H1 (cell line): ENCODE measurements around the gene CCDC127. TPM values are rescaled to one million over a fixed set of nuclear protein-coding genes. Genes with fewer than 3 reads are reported as not detected.

Source experiments
- CTCF ChIA-PET: fragments of 300-600 bp; sonication (Branson Sonifier 250); formaldehyde crosslinking; loops from one replicate; lab custom pipeline; 2021; ENCODE audit not compliant: partially characterized antibody; lab: Charles Lee
- POLR2A ChIA-PET: fragments of 300-600 bp; sonication (Branson Sonifier 250); formaldehyde crosslinking; loops from one replicate; lab custom pipeline; 2021; ENCODE audit warnings: inconsistent platforms; ENCODE audit not compliant: partially characterized antibody; lab: Charles Lee
- DNase-seq, 2 experiments: peaks; one replicate each; pipeline versions ENCODE4 v3.0.0 to v3.0.0-alpha.2; 2010 to 2022; ENCODE audit warnings: low spot score in 2 of 2, low read depth in 1 of 2, mixed read lengths in 1 of 2
- FAIRE-seq: peaks from 2 replicates; lab custom pipeline; 2011; peaks lifted over from hg19 to GRCh38; lab: Jason Lieb, UNC
- H2AFZ ChIP-seq: 2 replicates; pipeline ENCODE4 v1.8.1; 2012; ENCODE audit warnings: low read length, inconsistent platforms
- H2AK5ac ChIP-seq: 2 replicates; pipeline ENCODE4 v1.6.1; 2013; ENCODE audit warnings: low read depth, low read length
- H2BK120ac ChIP-seq: replicated peaks from 2 replicates; pipeline ENCODE3; 2013; ENCODE audit warnings: low read depth, low read length, inconsistent platforms
- H2BK12ac ChIP-seq: 2 replicates; pipeline ENCODE4 v1.6.1; 2013; ENCODE audit warnings: low read depth, low read length
- H2BK15ac ChIP-seq: 2 replicates; pipeline ENCODE4 v1.6.1; 2013; ENCODE audit warnings: low read length
- H2BK20ac ChIP-seq: 2 replicates; pipeline ENCODE4 v1.6.1; 2013; ENCODE audit warnings: low read length
- H2BK5ac ChIP-seq: 2 replicates; pipeline ENCODE4 v1.6.1; 2013; ENCODE audit warnings: low read depth, low read length
- H3K14ac ChIP-seq: 2 replicates; pipeline ENCODE4 v1.6.1; 2013; ENCODE audit warnings: inconsistent platforms; ENCODE audit not compliant: insufficient read length
- H3K18ac ChIP-seq: 2 replicates; pipeline ENCODE4 v1.6.1; 2013; ENCODE audit warnings: low read length; ENCODE audit errors: extremely low read depth
- H3K23ac ChIP-seq: 2 replicates; pipeline ENCODE4 v1.6.1; 2013; ENCODE audit warnings: inconsistent platforms; ENCODE audit not compliant: insufficient read length
- H3K23me2 ChIP-seq: 2 replicates; pipeline ENCODE4 v1.6.1; 2013; ENCODE audit warnings: low read depth, low read length
- H3K27ac ChIP-seq: 2 replicates; pipeline ENCODE4 v1.6.1; 2011; ENCODE audit warnings: low read depth, low read length, inconsistent platforms
- H3K27me3 ChIP-seq, 4 experiments: replicated peaks in 1 of 4; 1 replicate in 1 of 4; 2 replicates in 3 of 4; pipeline versions ENCODE4 v1.6.1 to v1.8.1; 2011 to 2013; ENCODE audit warnings: low read length in 3 of 4, mild to moderate bottlenecking in 3 of 4, inconsistent platforms in 2 of 4, mixed read lengths in 2 of 4, moderate library complexity in 1 of 4; ENCODE audit not compliant: control insufficient read depth in 3 of 4, insufficient read depth in 3 of 4; ENCODE audit errors: extremely low read depth in 1 of 4
- H3K36me3 ChIP-seq, 4 experiments: 2 replicates each; pipeline versions ENCODE4 v1.6.1 to v1.8.1; 2011 to 2013; ENCODE audit warnings: mild to moderate bottlenecking in 4 of 4, low read length in 3 of 4, moderate library complexity in 2 of 4, control low read depth in 1 of 4, inconsistent platforms in 1 of 4; ENCODE audit not compliant: insufficient read depth in 4 of 4, control insufficient read depth in 2 of 4
- H3K4ac ChIP-seq: replicated peaks from 2 replicates; pipeline ENCODE3; 2013; ENCODE audit warnings: low read length, low read depth, mixed read lengths, inconsistent platforms; ENCODE audit not compliant: insufficient read length
- H3K4me1 ChIP-seq, 4 experiments: replicated peaks in 1 of 4; 1 replicate in 1 of 4; 2 replicates in 3 of 4; pipeline versions ENCODE4 v1.6.1 to v1.8.1; 2011 to 2013; ENCODE audit warnings: low read length in 3 of 4, inconsistent platforms in 2 of 4, mixed read lengths in 1 of 4; ENCODE audit not compliant: insufficient read depth in 4 of 4, control insufficient read depth in 3 of 4
- H3K4me2 ChIP-seq, 2 experiments: 2 replicates each; pipeline versions ENCODE4 v1.6.1 to v1.8.1; 2011 to 2013; ENCODE audit warnings: low read depth in 2 of 2, low read length in 2 of 2, control low read depth in 1 of 2, inconsistent platforms in 1 of 2, mild to moderate bottlenecking in 1 of 2; ENCODE audit not compliant: insufficient read depth in 1 of 2
- H3K4me3 ChIP-seq, 4 experiments: fragments of 200-600, 300-600 bp in 1 of 4; sonication (generic), shearing (Covaris generic), sonication (Bioruptor Twin) in 1 of 4; 2 replicates each; pipeline versions ENCODE4 v1.5.1 to v1.8.1; 2011 to 2016; ENCODE audit warnings: low read length in 4 of 4, low read depth in 3 of 4, control low read depth in 2 of 4, inconsistent platforms in 2 of 4, mild to moderate bottlenecking in 2 of 4, mixed read lengths in 1 of 4, moderate library complexity in 1 of 4; ENCODE audit not compliant: insufficient read depth in 2 of 4; ENCODE audit errors: extremely low read depth in 1 of 4
- H3K56ac ChIP-seq: replicated peaks from 2 replicates; pipeline ENCODE3; 2013; ENCODE audit warnings: low read depth, mild to moderate bottlenecking, mixed read lengths, low read length, inconsistent platforms; ENCODE audit not compliant: insufficient read length
- H3K79me1 ChIP-seq: 2 replicates; pipeline ENCODE4 v1.6.1; 2013; ENCODE audit warnings: low read depth, low read length, control low read depth
- H3K79me2 ChIP-seq, 2 experiments: 2 replicates each; pipeline versions ENCODE4 v1.6.1 to v1.8.1; 2012 to 2013; ENCODE audit warnings: low read length in 2 of 2, mild to moderate bottlenecking in 2 of 2, inconsistent platforms in 1 of 2; ENCODE audit not compliant: insufficient read depth in 2 of 2, control insufficient read depth in 1 of 2
- H3K9ac ChIP-seq, 4 experiments: replicated peaks in 1 of 4; 1 replicate in 1 of 4; 2 replicates in 3 of 4; pipeline versions ENCODE4 v1.6.1 to v1.8.1; 2011 to 2013; ENCODE audit warnings: low read depth in 3 of 4, low read length in 3 of 4, control low read depth in 2 of 4, mild to moderate bottlenecking in 2 of 4, moderate library complexity in 2 of 4, inconsistent platforms in 1 of 4; ENCODE audit errors: extremely low read depth in 1 of 4
- H3K9me3 ChIP-seq, 2 experiments: 2 replicates each; pipeline versions ENCODE4 v1.6.1 to v1.8.1; 2012 to 2013; ENCODE audit warnings: mild to moderate bottlenecking in 2 of 2, moderate library complexity in 2 of 2, control low read depth in 1 of 2, inconsistent platforms in 1 of 2, low read depth in 1 of 2, low read length in 1 of 2, mixed read lengths in 1 of 2; ENCODE audit not compliant: insufficient read depth in 2 of 2
- H4K20me1 ChIP-seq, 2 experiments: replicated peaks in 1 of 2; 2 replicates each; pipeline versions ENCODE3 to v1.8.1; 2011 to 2013; ENCODE audit warnings: inconsistent platforms in 2 of 2, low read length in 2 of 2, mild to moderate bottlenecking in 1 of 2; ENCODE audit not compliant: insufficient read depth in 2 of 2, control insufficient read depth in 1 of 2
- H4K5ac ChIP-seq: 2 replicates; pipeline ENCODE4 v1.6.1; 2013; ENCODE audit warnings: low read length, low read depth, mixed read lengths, inconsistent platforms; ENCODE audit not compliant: insufficient read length
- H4K8ac ChIP-seq: 2 replicates; pipeline ENCODE4 v1.8.0; 2013; ENCODE audit warnings: mild to moderate bottlenecking, moderate library complexity, low read length, inconsistent platforms; ENCODE audit not compliant: insufficient read depth; ENCODE audit errors: extremely low read depth
- H4K91ac ChIP-seq: replicated peaks from 2 replicates; pipeline ENCODE3; 2013; ENCODE audit warnings: low read length, mixed read lengths, inconsistent platforms; ENCODE audit not compliant: insufficient read length
- KDM5A ChIP-seq: fragments of 200-600 bp; IDR thresholded peaks from 2 replicates; pipeline ENCODE4 v1.7.1; 2012; ENCODE audit warnings: mild to moderate bottlenecking, low read length, inconsistent platforms, mixed read lengths
- POLR2A ChIP-seq, 2 experiments: IDR thresholded peaks; 1 replicate in 1 of 2; 2 replicates in 1 of 2; pipeline ENCODE4 v1.6.1; 2011; ENCODE audit warnings: low read depth in 2 of 2, low read length in 2 of 2, mild to moderate bottlenecking in 2 of 2; ENCODE audit errors: control extremely low read depth in 1 of 2
- SP2 ChIP-seq: IDR thresholded peaks from 2 replicates; pipeline ENCODE4 v1.6.1; 2012; ENCODE audit warnings: mild to moderate bottlenecking, low read length, inconsistent platforms
- WGBS, 2 experiments: shearing (Covaris generic) in 1 of 2; methylation state at CpG; one replicate each; pipeline versions ENCODE4 v1.1.6 to v1.1.7; 2013 to 2015; ENCODE audit warnings: low lambda C conversion rate in 2 of 2, mixed read lengths in 2 of 2, inconsistent platforms in 1 of 2, low coverage in 1 of 2, missing lambda C conversion rate in 1 of 2; ENCODE audit not compliant: insufficient replicate concordance in 2 of 2, insufficient coverage in 1 of 2, insufficient read length in 1 of 2; ENCODE audit errors: extremely low coverage in 1 of 2, missing lambda C conversion rate in 1 of 2; 5-methylcytosine and 5-hydroxymethylcytosine counted together
- polyA plus RNA-seq, 7 experiments: library from polyadenylated mRNA; depleted of rRNA in 3 of 7; stranded (reverse) in 5 of 7; unstranded in 2 of 7; fragments of >200 nt in 5 of 7; fragments of 200-250 nt in 2 of 7; gene quantifications; 1 replicate in 5 of 7; 2 replicates in 1 of 7; 4 replicates in 1 of 7; pipeline versions ENCODE4 v1.2.1 to v1.2.3, GENCODE V29; 2011 to 2013; ENCODE audit warnings: missing spikeins in 2 of 7, mixed read lengths in 2 of 7
- total RNA-seq: library from RNA; stranded (reverse); fragmentation: NEBNext Ultra II Directional; extraction: Animal tissue kit (Norgen Biotek cat#: 25700); gene quantifications from 2 replicates; pipeline ENCODE4 v1.2.1, GENCODE V29; 2021

CCDC127 gene
- total and polyA plus RNA-seq, 2 of the 8 experiments (the other 6 are each of a cell fraction or from before 2014, with no cell fraction given), result 2.9 to 8.0 TPM

DNA sequence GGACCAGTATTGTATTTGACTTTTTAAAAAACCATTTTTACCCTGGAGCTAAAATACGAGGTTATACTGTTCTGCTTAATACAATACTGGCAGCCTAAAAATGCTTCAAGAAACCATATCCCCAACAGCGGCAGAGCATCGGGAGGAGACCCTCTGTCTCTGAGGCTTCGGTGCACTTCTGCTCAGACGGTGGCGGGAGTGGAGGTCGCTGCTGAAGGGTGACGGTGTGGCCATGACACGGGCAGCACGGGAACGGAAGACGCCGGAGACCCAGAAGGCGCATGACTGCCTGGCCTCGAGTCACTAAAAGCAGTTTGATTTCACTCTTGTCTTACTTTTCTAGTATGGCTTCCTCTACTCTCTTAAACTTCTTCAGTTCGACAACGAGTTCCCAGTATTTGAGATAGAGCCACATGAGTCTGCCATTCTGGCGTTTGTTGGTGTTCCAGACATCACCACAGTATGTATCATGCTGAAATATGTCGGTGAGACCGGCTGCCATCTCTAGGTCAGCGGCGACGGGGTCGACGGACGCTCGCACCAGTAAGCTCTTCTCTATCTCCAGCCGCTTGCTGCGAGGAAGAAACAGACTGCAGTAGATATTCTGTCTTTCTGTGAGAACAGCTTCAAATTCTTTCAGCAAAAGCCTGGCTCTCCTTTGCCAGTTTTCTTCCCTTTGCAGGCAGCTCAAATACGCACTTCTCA is 12.8 kb downstream of the CCDC127 start:
- CTCF ChIA-PET, result interaction anchor here (1.4 kb wide), 1 partner anchor 17 kb away, joined by 3 read pairs; no protein-coding TSS in a partner anchor
- no peak overlapping the region for H4K5ac ChIP-seq
- H4K20me1 ChIP-seq, result peaks cover 6 to 22% of the 10 kb centered on the region in 2 experiments
- peaks cover 3 to 29% of the 10 kb centered on the region in 2 experiments; a peak in 3 of 4 replicates for H3K79me2 ChIP-seq
- H3K79me1 ChIP-seq, result no peaks in the 10 kb centered on the region; the same call in 1 of the 2 replicates
- no peak overlapping the region for H3K18ac ChIP-seq
- 95% methylated on average over 29 of the region's 30 CpGs; no CpG with 5 or more reads in 1 of the 2 experiments for WGBS, 2 experiments
- H3K27ac ChIP-seq, result no peak overlapping the region
- no peak overlapping the region for H2BK120ac ChIP-seq
- no peak overlapping the region for H3K4me3 ChIP-seq
- H4K8ac ChIP-seq, result no peak overlapping the region
- H2BK5ac ChIP-seq, result no peak overlapping the region
- H2BK20ac ChIP-seq, result no peak overlapping the region
- H3K36me3 ChIP-seq, result peaks cover 2 to 16% (median 10%) of the 10 kb centered on the region in 4 experiments
- no peak overlapping the region for H2AFZ ChIP-seq
- H2AK5ac ChIP-seq, result no peak overlapping the region
- peak in 1 of 2 experiments; percentile 35 for DNase-seq
- no peak overlapping the region for H2BK12ac ChIP-seq
- peaks cover 1% of the 10 kb centered on the region; the same call in 1 of the 2 replicates for H3K23me2 ChIP-seq
- H3K27me3 ChIP-seq, result no peaks in the 10 kb centered on the region
- no peak overlapping the region for H2BK15ac ChIP-seq
- no peak overlapping the region for H3K9ac ChIP-seq
- FAIRE-seq, result no peak
- H3K4me2 ChIP-seq, result no peak overlapping the region
- H3K14ac ChIP-seq, result no peak overlapping the region
- no peak overlapping the region for H4K91ac ChIP-seq
- no peak overlapping the region for H3K56ac ChIP-seq
- TF ChIP-seq POLR2A (IDR thresholded peaks at IDR 0.05; ENCODE audit: control extremely low read depth in 1 of 2, low read depth in 2 of 2, low read length in 2 of 2), result no peak
- no peak for TF ChIP-seq SP2
- no peak for TF ChIP-seq KDM5A
- no peaks in the 10 kb centered on the region for H3K9me3 ChIP-seq
- no peak overlapping the region for H3K23ac ChIP-seq
- no peaks in the 10 kb centered on the region; a peak in 1 of 7 replicates for H3K4me1 ChIP-seq
- POLR2A ChIA-PET, result interaction anchor here (2.9 kb wide), 1 partner anchor 14 kb away, joined by 11 read pairs; the partner anchor contains the start of gene LRRC14B
- H3K4ac ChIP-seq, result no peak overlapping the region
